ENCODE data around the gene TBL1X. TPM values are rescaled to one million over a fixed set of nuclear protein-coding genes. Genes with fewer than 3 reads are reported as not detected.
A peak's percentile ranks its signal among the peaks of the same experiment; 100 is the strongest.

Gene TBL1X
- total and polyA plus RNA-seq, 2 of the 13 experiments (the other 11 are each of a cell fraction or from before 2014, with no cell fraction given), result 17.6 to 19.9 TPM

DNA sequence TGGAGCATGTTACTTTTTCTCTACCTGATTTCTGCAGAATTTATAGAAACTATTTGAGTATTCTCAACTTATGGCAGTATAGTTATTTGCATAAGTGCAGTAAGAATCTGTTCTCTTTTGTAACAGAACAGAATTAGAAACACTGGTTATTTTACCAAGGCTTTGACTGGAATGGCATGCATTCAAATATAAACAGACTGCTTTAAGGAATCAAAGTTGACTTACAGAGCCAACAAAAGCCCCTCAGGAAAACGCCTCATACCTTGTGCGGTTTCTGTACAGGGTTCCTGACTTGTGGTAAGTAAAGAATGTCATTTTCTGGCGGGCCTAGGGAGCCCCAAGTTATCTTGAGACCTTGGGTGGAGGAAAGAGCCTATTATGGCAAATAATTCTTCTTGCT, 203.7 kb downstream of the TBL1X start:
- H3K36me3 ChIP-seq (replicated peaks in 1 of 2; ENCODE audit: control insufficient read depth in 1 of 2, insufficient read depth in 2 of 2, low read length in 2 of 2), result peaks cover 1 to 6% of the 10 kb centered on the region in 2 experiments; a peak in 2 of 5 replicates
- no peaks in the 10 kb centered on the region for H3K79me2 ChIP-seq (ENCODE audit: insufficient read depth, low read length)
- WGBS (ENCODE audit: low lambda C conversion rate), result 63% methylated on average over 3 of the region's 3 CpGs
- no peak overlapping the region for H3K9ac ChIP-seq (ENCODE audit: insufficient read depth, low read depth, low read length)
- no peak for DNase-seq (ENCODE audit: low spot score)
- TF ChIP-seq GATAD1 (CRISPR knock-in tag; IDR thresholded peaks at IDR 0.05), result no peak
- TF ChIP-seq ZNF317 (CRISPR knock-in tag; IDR thresholded peaks at IDR 0.05), result no peak
- TF ChIP-seq XRCC5 (optimal IDR thresholded peaks at IDR 0.05; ENCODE audit: low read length), result no peak
- TF ChIP-seq, protein P1, sequence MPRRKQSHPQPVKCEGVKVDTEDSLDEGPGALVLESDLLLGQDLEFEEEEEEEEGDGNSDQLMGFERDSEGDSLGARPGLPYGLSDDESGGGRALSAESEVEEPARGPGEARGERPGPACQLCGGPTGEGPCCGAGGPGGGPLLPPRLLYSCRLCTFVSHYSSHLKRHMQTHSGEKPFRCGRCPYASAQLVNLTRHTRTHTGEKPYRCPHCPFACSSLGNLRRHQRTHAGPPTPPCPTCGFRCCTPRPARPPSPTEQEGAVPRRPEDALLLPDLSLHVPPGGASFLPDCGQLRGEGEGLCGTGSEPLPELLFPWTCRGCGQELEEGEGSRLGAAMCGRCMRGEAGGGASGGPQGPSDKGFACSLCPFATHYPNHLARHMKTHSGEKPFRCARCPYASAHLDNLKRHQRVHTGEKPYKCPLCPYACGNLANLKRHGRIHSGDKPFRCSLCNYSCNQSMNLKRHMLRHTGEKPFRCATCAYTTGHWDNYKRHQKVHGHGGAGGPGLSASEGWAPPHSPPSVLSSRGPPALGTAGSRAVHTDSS (CRISPR knock-in tag; conservative IDR thresholded peaks at IDR 0.05), result no peak
- TF ChIP-seq, protein P2, sequence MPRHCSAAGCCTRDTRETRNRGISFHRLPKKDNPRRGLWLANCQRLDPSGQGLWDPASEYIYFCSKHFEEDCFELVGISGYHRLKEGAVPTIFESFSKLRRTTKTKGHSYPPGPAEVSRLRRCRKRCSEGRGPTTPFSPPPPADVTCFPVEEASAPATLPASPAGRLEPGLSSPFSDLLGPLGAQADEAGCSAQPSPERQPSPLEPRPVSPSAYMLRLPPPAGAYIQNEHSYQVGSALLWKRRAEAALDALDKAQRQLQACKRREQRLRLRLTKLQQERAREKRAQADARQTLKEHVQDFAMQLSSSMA (CRISPR knock-in tag; IDR thresholded peaks at IDR 0.05), result no peak
- ChIA-PET CTCF (ENCODE audit: low intra/inter-chr PET ratio, low total read pairs) (no interaction called here), POLR2A (no interaction called here)
- H3K27me3 ChIP-seq (ENCODE audit: control insufficient read depth in 1 of 2, insufficient read depth in 2 of 2, low read length in 2 of 2), result no peaks in the 10 kb centered on the region
- no peaks in the 10 kb centered on the region for H3K9me3 ChIP-seq (ENCODE audit: low read length)
- no peak overlapping the region for H3K4me3 ChIP-seq (replicated peaks in 1 of 3; ENCODE audit: insufficient read depth in 1 of 3, low read depth in 2 of 3, low read length in 3 of 3)
- in situ Hi-C loops (cut with HindIII; ENCODE audit: extremely low pct_ligation_motif_present, low pct_unique_long_range_greater_than_20kb), result no loop called here
- no peaks in the 10 kb centered on the region for H3K4me1 ChIP-seq (ENCODE audit: insufficient read depth, low read length)
- no peak for FAIRE-seq
- H3K27ac ChIP-seq (ENCODE audit: extremely low read length, insufficient read depth, low read length), result no peak overlapping the region
- intact Hi-C loops (cut with micrococcal nuclease; ENCODE audit: unreplicated experiment), result no loop called here
- H4K20me1 ChIP-seq (ENCODE audit: insufficient read depth, low read length), result no peaks in the 10 kb centered on the region
- H3K4me2 ChIP-seq (ENCODE audit: low read depth, low read length), result no peak overlapping the region
- BruUV-seq (replicated peaks), result no TSS peak
- H2AFZ ChIP-seq (ENCODE audit: low read length), result no peak overlapping the region
- ATAC-seq, result no peak

GRCh38 chrX:9670136-9670814, 205.4 kb downstream of the TBL1X start:
- POLR2A ChIA-PET, result no interaction called here
- no peak for ATAC-seq

More at GRCh38 chrX:9670136-9670814, 205.4 kb downstream of the TBL1X start:
- no peaks in the 10 kb centered on the region for H3K9me3 ChIP-seq (ENCODE audit: low read length)
- H3K27ac ChIP-seq (ENCODE audit: extremely low read length, insufficient read depth, low read length), result no peak overlapping the region
- no peak overlapping the region for H3K4me2 ChIP-seq (ENCODE audit: low read depth, low read length)
- H2AFZ ChIP-seq (ENCODE audit: low read length), result no peak overlapping the region
- no peaks in the 10 kb centered on the region for H3K27me3 ChIP-seq (ENCODE audit: control insufficient read depth in 1 of 2, insufficient read depth in 2 of 2, low read length in 2 of 2)
- CTCF ChIA-PET (ENCODE audit: low intra/inter-chr PET ratio, low total read pairs), result no interaction called here
- H3K79me2 ChIP-seq (ENCODE audit: insufficient read depth, low read length), result no peaks in the 10 kb centered on the region
- no peak for FAIRE-seq
- no peak overlapping the region for H3K9ac ChIP-seq (ENCODE audit: insufficient read depth, low read depth, low read length)
- no peak overlapping the region for H3K4me3 ChIP-seq (replicated peaks in 1 of 3; ENCODE audit: insufficient read depth in 1 of 3, low read depth in 2 of 3, low read length in 3 of 3)
- in situ Hi-C loops (cut with HindIII; ENCODE audit: extremely low pct_ligation_motif_present, low pct_unique_long_range_greater_than_20kb), result no loop called here
- H4K20me1 ChIP-seq (ENCODE audit: insufficient read depth, low read length), result no peaks in the 10 kb centered on the region
- TF ChIP-seq NFE2L2 (IDR thresholded peaks at IDR 0.05; ENCODE audit: low read length) (peak; percentile 50), PRDM15 (CRISPR knock-in tag; IDR thresholded peaks at IDR 0.05) (no peak)
- no peaks in the 10 kb centered on the region for H3K4me1 ChIP-seq (ENCODE audit: insufficient read depth, low read length)
- peaks cover 1 to 6% of the 10 kb centered on the region in 2 experiments; a peak in 2 of 5 replicates for H3K36me3 ChIP-seq (replicated peaks in 1 of 2; ENCODE audit: control insufficient read depth in 1 of 2, insufficient read depth in 2 of 2, low read length in 2 of 2)
- WGBS (ENCODE audit: low lambda C conversion rate), result 98% methylated on average over 6 of the region's 8 CpGs
- no TSS peak for BruUV-seq (replicated peaks)
- no peak for DNase-seq (ENCODE audit: low spot score)
- intact Hi-C loops (cut with micrococcal nuclease; ENCODE audit: unreplicated experiment), result no loop called here
